Left forelimb (tissue), 1 donor: ENCODE measurements around the gene TNFRSF25.
"Not testable (repeated sequence)": the region's sequence is repeated elsewhere in the genome, so short reads cannot be mapped to it uniquely, and the experiment has no call there.

Source experiments
- DNase-seq: peaks from one replicate; pipeline ENCODE4 v3.0.0-alpha.2; 2018; ENCODE audit warnings: low spot score

Gene TNFRSF25

GRCh38 chr1:6435129-6435528, 30.8 kb downstream of the TNFRSF25 start:
- no peak for DNase-seq

GRCh38 chr1:6434186-6434585, 31.8 kb downstream of the TNFRSF25 start:
- no peak for DNase-seq

- not testable (repeated sequence) for DNase-seq
Observed at GRCh38 chr1:6431645-6432579, 34.1 kb downstream of the TNFRSF25 start.

GRCh38 chr1:6429660-6430411, 36.1 kb downstream of the TNFRSF25 start:
- DNase-seq, result not testable (repeated sequence)

GRCh38 chr1:6428453-6428852, 37.5 kb downstream of the TNFRSF25 start:
- not testable (repeated sequence) for DNase-seq

GRCh38 chr1:6427441-6428390, 38.3 kb downstream of the TNFRSF25 start:
- no peak for DNase-seq

GRCh38 chr1:6426972-6427350, 39.0 kb downstream of the TNFRSF25 start:
- DNase-seq, result no peak

- DNase-seq, result no peak
Observed at GRCh38 chr1:6426277-6426971, 39.5 kb downstream of the TNFRSF25 start.

GRCh38 chr1:6425658-6426057, 40.3 kb downstream of the TNFRSF25 start:
- no peak for DNase-seq

GRCh38 chr1:6424619-6425593, 41.1 kb downstream of the TNFRSF25 start, which contains the start of gene ESPN:
TSS of gene ESPN (plus strand) at chr1:6424776. CDS start at chr1:6424956, 180 bp downstream.
- no peak for DNase-seq

- DNase-seq, result no peak
Observed at GRCh38 chr1:6424000-6424565, 41.9 kb downstream of the TNFRSF25 start.

- no peak for DNase-seq
Observed at GRCh38 chr1:6423321-6423999, 42.5 kb downstream of the TNFRSF25 start.

- no peak for DNase-seq
Observed at GRCh38 chr1:6421266-6421665, 44.7 kb downstream of the TNFRSF25 start.

- no peak for DNase-seq
Observed at GRCh38 chr1:6420454-6421042, 45.4 kb downstream of the TNFRSF25 start.

- DNase-seq, result no peak
Observed at GRCh38 chr1:6419804-6420453, 46.0 kb downstream of the TNFRSF25 start, which contains the start of gene HES2. TSS of gene HES2 (minus strand) at chr1:6419919. CDS start at chr1:6419820, 99 bp downstream.

- no peak for DNase-seq
Observed at GRCh38 chr1:6419397-6419803, 46.6 kb downstream of the TNFRSF25 start.

GRCh38 chr1:6418668-6419396, 47.1 kb downstream of the TNFRSF25 start:
- DNase-seq, result no peak
